ENCODE results near the gene PFN4.

PFN4 gene

GRCh38 chr2:24122366-24123194 lies 554 bp downstream of the PFN4 start:
- Histone ChIP-seq H3K4me3 (ENCODE audit: low read length) (peak overlapping the region; percentile 85), H3K4me1 (ENCODE audit: low read length) (no peaks in the 10 kb centered on the region), H3K36me3 (replicated peaks; ENCODE audit: insufficient read depth, low read length) (no peaks in the 10 kb centered on the region), H3K79me2 (ENCODE audit: low read length) (no peaks in the 10 kb centered on the region), H3K27ac (ENCODE audit: low read length) (no peak overlapping the region), H3K27me3 (replicated peaks; ENCODE audit: insufficient read depth, low read length) (no peaks in the 10 kb centered on the region), H3K4me2 (ENCODE audit: low read depth, low read length) (peak overlapping the region; percentile 67), H4K20me1 (ENCODE audit: insufficient read depth, low read length) (no peaks in the 10 kb centered on the region), H3K9ac (ENCODE audit: low read length) (peak overlapping the region; percentile 61; the same call in 1 of the 2 replicates), H3K9me3 (replicated peaks; ENCODE audit: insufficient read depth, low read length) (no peaks in the 10 kb centered on the region), H3K9me2 (replicated peaks; ENCODE audit: insufficient read depth, low read length) (no peaks in the 10 kb centered on the region), H2AFZ (ENCODE audit: low read length) (peak overlapping the region; percentile 96), H3F3A (ENCODE audit: insufficient read depth, low read length) (no peaks in the 10 kb centered on the region)
- no peak for TF ChIP-seq CTCF (IDR thresholded peaks at IDR 0.05; ENCODE audit: low read length)
- TF ChIP-seq EZH2 (optimal IDR thresholded peaks at IDR 0.05; ENCODE audit: low read depth, low read length) = no peak
- DNase-seq = no peak

DNA sequence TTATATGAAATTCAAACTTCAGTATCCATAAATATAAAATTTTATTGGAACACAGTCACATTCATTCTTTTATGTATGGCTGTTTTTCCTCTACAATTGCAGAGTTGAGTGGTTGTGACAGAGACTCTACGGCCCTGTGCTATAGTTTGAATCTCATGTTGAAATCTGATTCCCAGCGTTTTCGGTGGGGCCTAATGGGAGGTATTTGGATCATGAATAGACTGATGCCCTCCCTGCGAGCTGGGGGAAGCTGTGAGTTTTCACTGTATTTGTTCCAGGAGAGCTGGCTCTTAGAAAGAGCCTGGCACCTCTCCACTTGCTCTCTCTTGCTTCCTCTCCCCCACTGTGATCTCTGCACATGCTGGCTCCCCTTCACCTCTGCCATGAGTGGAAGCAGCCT lies 1.7 kb downstream of the PFN4 start:
- Histone ChIP-seq H3K79me2 (ENCODE audit: low read length) (no peaks in the 10 kb centered on the region), H3K9ac (ENCODE audit: low read length) (no peak overlapping the region), H3K9me2 (replicated peaks; ENCODE audit: insufficient read depth, low read length) (no peaks in the 10 kb centered on the region), H3K4me3 (ENCODE audit: low read length) (no peak overlapping the region), H4K20me1 (ENCODE audit: insufficient read depth, low read length) (no peaks in the 10 kb centered on the region), H2AFZ (ENCODE audit: low read length) (no peak overlapping the region), H3K27me3 (replicated peaks; ENCODE audit: insufficient read depth, low read length) (no peaks in the 10 kb centered on the region), H3K9me3 (replicated peaks; ENCODE audit: insufficient read depth, low read length) (no peaks in the 10 kb centered on the region), H3K4me2 (ENCODE audit: low read depth, low read length) (no peak overlapping the region), H3K36me3 (replicated peaks; ENCODE audit: insufficient read depth, low read length) (no peaks in the 10 kb centered on the region), H3K4me1 (ENCODE audit: low read length) (no peaks in the 10 kb centered on the region), H3F3A (ENCODE audit: insufficient read depth, low read length) (no peaks in the 10 kb centered on the region), H3K27ac (ENCODE audit: low read length) (no peak overlapping the region)
- no peak for TF ChIP-seq EZH2 (optimal IDR thresholded peaks at IDR 0.05; ENCODE audit: low read depth, low read length)
- no peak for DNase-seq

DNA sequence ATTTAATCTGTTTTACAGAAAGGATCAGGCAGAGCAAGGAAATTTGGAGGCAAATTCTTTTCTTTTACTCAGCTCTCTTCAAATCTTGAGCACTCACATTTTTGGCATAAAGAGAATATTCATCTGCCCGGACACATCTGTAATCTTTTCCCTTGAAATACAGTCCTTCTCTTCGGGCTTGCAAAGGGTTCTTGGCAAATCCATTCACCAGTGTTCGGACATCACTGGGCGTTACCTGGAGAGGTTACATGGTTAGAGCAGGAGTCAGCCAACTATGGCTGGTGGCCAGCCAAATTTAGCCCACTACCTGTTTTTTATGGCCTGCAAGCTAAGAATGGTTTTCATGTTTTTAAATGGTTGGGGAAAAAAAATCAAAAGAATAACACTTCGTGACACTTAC lies 2.1 kb downstream of the PFN4 start:
- H3K27me3 ChIP-seq (replicated peaks; ENCODE audit: insufficient read depth, low read length) = no peaks in the 10 kb centered on the region
- DNase-seq = no peak
- H3K9ac ChIP-seq (ENCODE audit: low read length) = no peak overlapping the region
- H3K4me3 ChIP-seq (ENCODE audit: low read length) = no peak overlapping the region
- H3K9me3 ChIP-seq (replicated peaks; ENCODE audit: insufficient read depth, low read length) = no peaks in the 10 kb centered on the region
- H3K36me3 ChIP-seq (replicated peaks; ENCODE audit: insufficient read depth, low read length) = no peaks in the 10 kb centered on the region
- H3F3A ChIP-seq (ENCODE audit: insufficient read depth, low read length) = no peaks in the 10 kb centered on the region
- H3K27ac ChIP-seq (ENCODE audit: low read length) = no peak overlapping the region
- H3K4me2 ChIP-seq (ENCODE audit: low read depth, low read length) = no peak overlapping the region
- no peak for TF ChIP-seq CTCF (IDR thresholded peaks at IDR 0.05; ENCODE audit: low read length)
- no peak for TF ChIP-seq EZH2 (optimal IDR thresholded peaks at IDR 0.05; ENCODE audit: low read depth, low read length)
- TF ChIP-seq EZH2phosphoT487 (IDR thresholded peaks at IDR 0.05; ENCODE audit: low read length) = no peak
- no peaks in the 10 kb centered on the region for H3K4me1 ChIP-seq (ENCODE audit: low read length)
- no peaks in the 10 kb centered on the region for H3K9me2 ChIP-seq (replicated peaks; ENCODE audit: insufficient read depth, low read length)
- H3K79me2 ChIP-seq (ENCODE audit: low read length) = no peaks in the 10 kb centered on the region
- H2AFZ ChIP-seq (ENCODE audit: low read length) = no peak overlapping the region
- no peaks in the 10 kb centered on the region for H4K20me1 ChIP-seq (ENCODE audit: insufficient read depth, low read length)

GRCh38 chr2:24117902-24118301 lies 5.2 kb downstream of the PFN4 start:
- no peaks in the 10 kb centered on the region for H3K36me3 ChIP-seq (replicated peaks; ENCODE audit: insufficient read depth, low read length)
- no peaks in the 10 kb centered on the region for H4K20me1 ChIP-seq (ENCODE audit: insufficient read depth, low read length)
- no peak for DNase-seq
- H3K27ac ChIP-seq (ENCODE audit: low read length) = no peak overlapping the region
- no peaks in the 10 kb centered on the region for H3F3A ChIP-seq (ENCODE audit: insufficient read depth, low read length)
- H3K9me3 ChIP-seq (replicated peaks; ENCODE audit: insufficient read depth, low read length) = no peaks in the 10 kb centered on the region
- no peaks in the 10 kb centered on the region for H3K4me1 ChIP-seq (ENCODE audit: low read length)
- H3K27me3 ChIP-seq (replicated peaks; ENCODE audit: insufficient read depth, low read length) = no peaks in the 10 kb centered on the region
- no peak overlapping the region for H3K4me2 ChIP-seq (ENCODE audit: low read depth, low read length)
- no peaks in the 10 kb centered on the region for H3K79me2 ChIP-seq (ENCODE audit: low read length)
- H3K4me3 ChIP-seq (ENCODE audit: low read length) = no peak overlapping the region
- no peak overlapping the region for H3K9ac ChIP-seq (ENCODE audit: low read length)
- H3K9me2 ChIP-seq (replicated peaks; ENCODE audit: insufficient read depth, low read length) = no peaks in the 10 kb centered on the region
- TF ChIP-seq CTCF (IDR thresholded peaks at IDR 0.05; ENCODE audit: low read length) (no peak), EZH2 (optimal IDR thresholded peaks at IDR 0.05; ENCODE audit: low read depth, low read length) (no peak), EZH2phosphoT487 (IDR thresholded peaks at IDR 0.05; ENCODE audit: low read length) (no peak)
- H2AFZ ChIP-seq (ENCODE audit: low read length) = no peak overlapping the region

Data from MM.1S (cell line).